ENCODE measurements around the gene TMEM127. TPM values are rescaled to one million over a fixed set of nuclear protein-coding genes. Genes with fewer than 3 reads are reported as not detected.

TMEM127 gene
- total RNA-seq, 1 donor from 2014 or later: 12.1 TPM

GRCh38 chr2:96204836-96205624 lies 60.8 kb downstream of the TMEM127 start:
- FAIRE-seq (no peak), DNase-seq (ENCODE audit: low read depth) (peak; percentile 42)
- no peaks in the 10 kb centered on the region for H3K27me3 ChIP-seq (ENCODE audit: control insufficient read depth, insufficient read depth, low read length)
- TF ChIP-seq CTCF (IDR thresholded peaks at IDR 0.05; ENCODE audit: insufficient read depth, low read length, severe bottlenecking): no peak
- no peaks in the 10 kb centered on the region for H3K36me3 ChIP-seq (ENCODE audit: control insufficient read depth, insufficient read depth, low read length)
- no peak overlapping the region for H3K4me3 ChIP-seq (ENCODE audit: low read depth, low read length)

GRCh38 chr2:96203130-96204028 lies 62.4 kb downstream of the TMEM127 start:
- FAIRE-seq (no peak), DNase-seq (ENCODE audit: low read depth) (peak; percentile 43)
- no peak for TF ChIP-seq CTCF (IDR thresholded peaks at IDR 0.05; ENCODE audit: insufficient read depth, low read length, severe bottlenecking)
- H3K4me3 ChIP-seq (ENCODE audit: low read depth, low read length): no peak overlapping the region
- no peaks in the 10 kb centered on the region for H3K36me3 ChIP-seq (ENCODE audit: control insufficient read depth, insufficient read depth, low read length)
- no peaks in the 10 kb centered on the region for H3K27me3 ChIP-seq (ENCODE audit: control insufficient read depth, insufficient read depth, low read length)

GRCh38 chr2:96202152-96202854 lies 63.5 kb downstream of the TMEM127 start:
- no peak overlapping the region for H3K4me3 ChIP-seq (ENCODE audit: low read depth, low read length)
- TF ChIP-seq CTCF (IDR thresholded peaks at IDR 0.05; ENCODE audit: insufficient read depth, low read length, severe bottlenecking): no peak
- no peak for DNase-seq (ENCODE audit: low read depth)
- no peak for FAIRE-seq
- no peaks in the 10 kb centered on the region for H3K27me3 ChIP-seq (ENCODE audit: control insufficient read depth, insufficient read depth, low read length)
- H3K36me3 ChIP-seq (ENCODE audit: control insufficient read depth, insufficient read depth, low read length): no peaks in the 10 kb centered on the region

- H3K4me3 ChIP-seq (ENCODE audit: low read depth, low read length): no peak overlapping the region
- no peaks in the 10 kb centered on the region for H3K27me3 ChIP-seq (ENCODE audit: control insufficient read depth, insufficient read depth, low read length)
- no peak for DNase-seq (ENCODE audit: low read depth)
- no peaks in the 10 kb centered on the region for H3K36me3 ChIP-seq (ENCODE audit: control insufficient read depth, insufficient read depth, low read length)
- no peak for TF ChIP-seq CTCF (IDR thresholded peaks at IDR 0.05; ENCODE audit: insufficient read depth, low read length, severe bottlenecking)
- no peak for FAIRE-seq
These were observed 64.5 kb downstream of the TMEM127 start for GRCh38 chr2:96201338-96201737.

- peaks cover 4% of the 10 kb centered on the region for H3K36me3 ChIP-seq (ENCODE audit: control insufficient read depth, insufficient read depth, low read length)
- H3K27me3 ChIP-seq (ENCODE audit: control insufficient read depth, insufficient read depth, low read length): no peaks in the 10 kb centered on the region
- no peak overlapping the region for H3K4me3 ChIP-seq (ENCODE audit: low read depth, low read length)
- TF ChIP-seq CTCF (IDR thresholded peaks at IDR 0.05; ENCODE audit: insufficient read depth, low read length, severe bottlenecking): no peak
- DNase-seq (ENCODE audit: low read depth): no peak
- no peak for FAIRE-seq
These were observed 66.9 kb downstream of the TMEM127 start for GRCh38 chr2:96198921-96199320.

Other genes with a start within 250 kb of the TMEM127 start
- 0.26 and 0.79 TPM in 2 replicates for gene GPAT2, start 231.1 kb downstream of the TMEM127 start, total RNA-seq
- gene ADRA2B, start 149.4 kb downstream of the TMEM127 start, total RNA-seq: not detected in 2 replicates
- gene ASTL, start 127.5 kb downstream of the TMEM127 start, total RNA-seq: 0.13 TPM in 1 of 2 replicates, not detected in the other
- 1.8 and 5.3 TPM in 2 replicates for gene DUSP2, start 120.6 kb downstream of the TMEM127 start, total RNA-seq
- gene STARD7, start 57.2 kb downstream of the TMEM127 start, total RNA-seq: 73.2 and 93.7 TPM in 2 replicates
- gene CIAO1, start 228 bp upstream of the TMEM127 start, total RNA-seq: 58.0 and 94.0 TPM in 2 replicates
- 32.6 and 35.8 TPM in 2 replicates for gene SNRNP200, start 39.5 kb upstream of the TMEM127 start, total RNA-seq
- gene ITPRIPL1, start 59.3 kb upstream of the TMEM127 start, total RNA-seq: 1.6 and 2.6 TPM in 2 replicates
- 0.53 and 0.77 TPM in 2 replicates for gene NCAPH, start 69.8 kb upstream of the TMEM127 start, total RNA-seq
- not detected in 2 replicates for gene NEURL3, start 239.4 kb upstream of the TMEM127 start, total RNA-seq